Left colon (tissue), 2 donors: ENCODE results near the gene CIAO3. TPM values are rescaled to one million over a fixed set of nuclear protein-coding genes. Genes with fewer than 3 reads are reported as not detected.
"Not testable (repeated sequence)": the region's sequence is repeated elsewhere in the genome, so short reads cannot be mapped to it uniquely, and the experiment has no call there.

ENCODE experiments used
- ATAC-seq: fragments of 200-7000 bp; cut with Tn5 transposase; one replicate; pipeline ENCODE4 v1.9.1; 2020; ENCODE audit warnings: mild to moderate bottlenecking, moderate library complexity
- DNase-seq, 2 donors: peaks; one replicate each; pipeline ENCODE4 v3.0.0-alpha.2; 2020
- intact Hi-C, 2 donors: fragments of 100-400 bp; cut with DNase I in 1 of 2; cut with micrococcal nuclease in 1 of 2; formaldehyde crosslinking; loops; one replicate each; pipeline versions ENCODE4 v1.11.2 to v1.14.0; 2022; cut with DNase I, micrococcal nuclease
- total RNA-seq, 2 donors: library from RNA; stranded (reverse); fragmentation: NEBNext Ultra II Directional; extraction: Animal tissue kit (Norgen Biotek cat#: 25700); gene quantifications; one replicate each; pipeline ENCODE4 v1.2.1, GENCODE V29; 2021
- donor health status: DM: no; HTN: no; CAD: no.
- donor health status: DM: yes; HTN: yes; CAD: no.

Gene CIAO3
- total RNA-seq, 2 donors from 2014 or later = 36.0 to 50.2 TPM

DNA sequence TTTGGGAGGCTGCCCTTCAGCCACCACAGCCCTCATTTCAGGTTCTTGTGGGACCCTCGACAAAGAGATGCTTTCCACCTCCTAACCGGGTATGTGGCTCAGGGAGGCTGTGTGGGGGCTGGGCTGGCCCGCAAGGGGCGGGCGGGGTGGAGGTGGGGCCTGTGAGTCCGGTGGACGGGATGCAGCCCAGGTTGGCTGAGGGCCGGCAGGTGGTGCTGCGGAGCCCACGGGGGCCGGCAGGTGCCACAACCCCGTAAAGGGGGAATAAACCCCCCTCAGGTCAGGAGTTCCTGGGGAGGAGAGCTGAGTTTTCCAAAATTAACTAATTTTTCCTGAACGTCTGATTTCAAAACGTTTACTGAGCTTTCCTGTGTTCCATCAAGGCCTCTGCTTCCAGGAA is 4.9 kb upstream of the CIAO3 start:
- intact Hi-C loops = no loop called here
- DNase-seq = peak in 1 of 2 donors; percentile 52
- ATAC-seq = peak; percentile 36

DNA sequence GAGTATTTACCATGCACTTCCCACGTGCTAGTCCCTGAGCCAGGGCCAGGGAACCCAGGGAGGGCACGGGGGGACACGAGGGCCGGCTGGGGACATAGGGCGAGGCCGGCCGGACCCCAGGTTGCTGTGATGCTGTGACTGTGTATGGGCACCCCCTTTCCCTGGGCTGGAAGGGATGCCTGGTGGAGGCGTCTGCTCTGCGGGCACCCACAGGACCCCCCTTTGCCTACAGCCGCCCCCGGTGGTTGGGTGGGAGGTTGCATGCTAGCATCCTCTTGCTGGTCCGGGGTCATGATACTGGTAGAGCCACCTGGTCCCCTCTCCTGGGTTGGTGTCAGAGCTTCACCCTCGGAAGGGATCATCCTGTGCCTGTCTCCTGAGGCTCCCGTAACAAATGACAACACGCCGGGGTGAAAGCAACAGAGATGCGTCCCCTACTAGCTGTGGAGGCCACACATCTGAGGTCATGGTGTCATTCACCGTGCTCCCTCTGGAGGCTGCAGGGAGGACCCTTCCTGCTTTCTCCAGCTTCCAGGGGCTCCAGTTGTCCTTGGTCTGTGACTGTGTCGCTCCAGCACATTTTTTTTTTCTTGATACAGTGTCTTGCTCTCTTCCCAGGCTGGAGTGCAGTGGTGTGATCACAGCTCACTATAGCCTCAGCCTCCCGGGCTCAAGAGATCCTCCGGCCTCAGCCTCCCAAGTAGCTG is 3.1 kb upstream of the CIAO3 start:
- DNase-seq (no peak), ATAC-seq (no peak)
- intact Hi-C loops = no loop called here

DNA sequence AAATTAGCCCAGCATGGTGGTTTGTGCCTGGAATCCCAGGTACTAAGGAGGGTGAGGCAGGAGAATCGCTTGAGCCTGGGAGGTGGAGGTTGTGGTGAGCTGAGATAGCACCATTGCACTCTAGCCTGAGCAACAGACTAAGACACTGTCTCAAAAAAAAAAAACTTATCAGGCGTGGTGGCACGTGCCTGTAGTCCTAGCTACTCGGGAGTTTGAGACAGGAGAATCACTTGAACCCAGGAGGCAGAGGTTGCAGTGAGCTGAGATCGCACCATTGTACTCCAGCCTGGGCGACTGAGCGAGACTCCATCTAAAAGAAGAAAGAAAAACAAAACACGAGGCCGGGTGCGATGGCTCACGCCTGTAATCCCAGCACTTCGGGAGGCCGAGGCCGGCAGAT is 2.1 kb upstream of the CIAO3 start:
- ATAC-seq, intact Hi-C loops: not testable (repeated sequence)

DNA sequence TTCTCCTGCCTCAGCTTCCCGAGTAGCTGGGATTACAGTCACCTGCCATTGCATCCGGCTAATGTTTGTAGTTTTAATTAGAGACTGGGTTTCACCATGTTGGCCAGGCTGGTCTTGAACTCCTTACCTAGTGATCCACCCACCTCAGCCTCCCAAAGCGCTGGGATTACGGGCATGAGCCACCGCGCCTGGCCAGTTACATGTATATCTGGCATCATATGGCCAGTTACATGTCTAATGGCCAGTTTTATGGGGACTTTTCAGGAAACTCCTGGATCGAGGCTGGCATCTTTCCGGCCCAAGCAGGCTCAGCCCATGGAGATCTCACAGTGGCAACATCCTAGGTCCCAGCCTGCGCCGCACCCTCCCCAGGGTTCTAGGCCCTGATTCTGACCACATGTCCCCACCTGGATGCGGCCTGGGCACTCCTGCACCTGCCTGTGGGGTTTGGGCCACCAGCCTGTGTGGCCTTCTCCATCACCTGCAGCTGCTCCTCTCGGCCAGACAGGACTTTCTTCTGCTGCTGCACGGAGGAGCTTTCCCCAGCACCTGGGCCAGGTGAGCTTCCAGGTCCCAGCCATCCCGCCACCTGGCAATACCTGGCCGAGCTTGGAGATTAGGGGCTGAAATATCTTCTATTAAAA is 1.3 kb upstream of the CIAO3 start:
- intact Hi-C loops = no loop called here
- DNase-seq = no peak
- no peak for ATAC-seq

More for the DNA sequence above, 2.1 kb upstream of the CIAO3 start:
- not testable (repeated sequence) for DNase-seq

DNA sequence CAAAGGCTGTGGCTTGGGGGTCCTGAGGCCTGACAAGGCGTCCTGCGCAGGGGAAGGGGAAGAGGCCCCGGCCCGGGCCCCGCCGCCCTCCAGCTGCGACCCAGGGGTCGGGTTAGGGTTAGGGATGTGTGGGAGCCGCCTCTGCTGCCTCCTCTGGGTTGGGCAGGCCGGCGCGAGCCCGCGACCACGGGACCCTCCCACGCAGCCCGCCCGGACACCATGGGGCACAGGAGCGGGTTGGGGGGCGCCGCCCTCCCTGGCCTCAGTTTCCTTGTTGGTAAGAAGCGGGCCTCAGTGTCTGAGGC is 386 bp downstream of the CIAO3 start:
- ATAC-seq = peak; percentile 34
- intact Hi-C loops = no loop called here
- DNase-seq = no peak

DNA sequence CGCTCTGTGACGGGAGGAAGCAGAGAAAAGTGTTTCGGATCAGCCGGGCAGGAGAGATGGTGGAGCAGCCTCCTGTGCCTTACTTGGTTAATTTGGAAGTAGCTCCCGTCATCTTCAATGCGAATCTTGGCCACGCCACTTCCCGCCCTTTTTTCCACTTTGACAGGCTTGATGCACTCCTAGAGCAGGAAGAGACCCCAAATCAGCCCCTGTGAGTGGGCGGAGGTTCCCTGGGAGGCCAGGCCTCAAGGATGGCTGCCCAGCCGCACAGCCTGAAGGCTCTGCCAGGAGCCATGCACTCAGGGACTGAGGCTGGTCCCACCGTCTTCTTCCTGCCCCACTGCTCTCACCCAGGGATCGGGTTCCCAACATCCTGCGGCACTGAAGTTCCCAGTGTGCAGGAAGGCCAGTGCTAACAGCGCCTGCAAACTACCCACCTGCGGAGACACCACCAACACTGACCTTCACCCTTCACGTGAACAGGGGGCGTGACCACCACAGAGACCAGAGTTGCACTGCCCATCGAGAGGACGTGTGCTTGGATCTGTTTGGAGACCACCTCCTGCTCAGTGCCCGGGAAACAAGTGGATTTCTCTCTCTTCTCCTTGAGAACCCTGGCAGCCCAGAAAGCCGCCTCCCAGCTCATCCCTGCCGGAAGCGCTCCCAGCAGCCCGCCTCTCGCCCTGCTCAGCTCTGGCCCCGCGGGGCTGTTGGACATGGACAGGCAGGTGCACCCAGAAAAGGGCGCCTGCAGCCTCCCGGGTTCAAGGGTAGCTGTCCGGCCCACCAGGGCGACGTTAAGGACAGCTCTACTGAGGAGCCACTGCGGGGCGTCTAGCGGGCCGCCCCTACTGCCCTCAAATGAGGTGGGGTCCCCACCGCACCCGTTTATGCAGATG is 988 bp downstream of the CIAO3 start:
- intact Hi-C loops = no loop called here
- ATAC-seq = peak; percentile 36
- no peak for DNase-seq

DNA sequence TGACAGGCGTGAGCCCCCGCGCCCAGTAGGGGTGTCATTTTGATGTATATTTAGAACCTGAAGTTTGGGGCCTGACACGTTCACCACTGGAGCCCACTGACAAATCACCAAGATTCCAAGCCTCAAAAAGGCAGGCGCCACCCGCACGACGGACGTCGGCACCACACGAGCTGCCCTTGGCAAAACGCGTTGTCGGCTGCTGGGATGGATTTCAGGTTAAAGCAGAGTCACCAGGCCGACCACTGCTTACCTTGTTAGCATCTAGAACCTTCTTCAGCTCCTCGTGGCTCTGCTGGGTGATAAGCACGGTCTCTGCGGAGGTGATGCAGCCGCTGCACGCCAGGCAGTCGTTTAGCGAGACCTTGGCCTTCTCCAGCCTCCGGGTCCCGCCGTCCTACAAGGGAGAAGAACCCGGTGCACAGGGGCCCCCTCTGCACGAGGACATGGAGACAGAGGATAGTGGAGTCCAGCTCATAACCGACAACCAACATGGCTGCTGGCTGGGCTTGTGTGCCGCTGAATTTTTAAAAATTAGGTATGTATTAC is 3.8 kb downstream of the CIAO3 start:
- intact Hi-C loops = no loop called here
- DNase-seq (peak in 1 of 2 donors; percentile 20), ATAC-seq (no peak)

DNA sequence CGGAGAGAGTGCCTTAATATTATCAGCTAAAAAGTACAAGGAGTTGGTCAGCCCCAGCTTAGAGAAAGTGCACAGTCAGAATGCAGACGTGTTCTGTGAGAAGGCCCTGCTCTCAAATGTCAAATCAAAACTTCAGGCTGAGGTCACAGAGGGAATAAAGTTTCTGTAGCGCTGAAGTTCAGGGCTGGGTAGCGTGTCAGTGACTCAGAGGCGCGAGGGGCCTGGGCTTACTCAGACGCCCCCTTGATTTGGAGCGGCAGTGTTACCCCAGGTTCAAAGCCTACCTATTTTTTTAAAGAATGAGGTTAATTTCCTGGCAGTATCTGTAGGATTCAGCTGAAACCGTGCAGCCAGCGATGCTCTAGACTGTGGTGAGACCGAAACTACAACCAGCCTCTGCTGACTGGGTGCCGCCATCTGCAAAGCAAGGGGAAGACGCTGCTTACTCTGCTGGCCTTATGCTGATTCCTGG is 4.8 kb downstream of the CIAO3 start:
- DNase-seq (peak in 1 of 2 donors; percentile 25), ATAC-seq (no peak)
- intact Hi-C loops = no loop called here

DNA sequence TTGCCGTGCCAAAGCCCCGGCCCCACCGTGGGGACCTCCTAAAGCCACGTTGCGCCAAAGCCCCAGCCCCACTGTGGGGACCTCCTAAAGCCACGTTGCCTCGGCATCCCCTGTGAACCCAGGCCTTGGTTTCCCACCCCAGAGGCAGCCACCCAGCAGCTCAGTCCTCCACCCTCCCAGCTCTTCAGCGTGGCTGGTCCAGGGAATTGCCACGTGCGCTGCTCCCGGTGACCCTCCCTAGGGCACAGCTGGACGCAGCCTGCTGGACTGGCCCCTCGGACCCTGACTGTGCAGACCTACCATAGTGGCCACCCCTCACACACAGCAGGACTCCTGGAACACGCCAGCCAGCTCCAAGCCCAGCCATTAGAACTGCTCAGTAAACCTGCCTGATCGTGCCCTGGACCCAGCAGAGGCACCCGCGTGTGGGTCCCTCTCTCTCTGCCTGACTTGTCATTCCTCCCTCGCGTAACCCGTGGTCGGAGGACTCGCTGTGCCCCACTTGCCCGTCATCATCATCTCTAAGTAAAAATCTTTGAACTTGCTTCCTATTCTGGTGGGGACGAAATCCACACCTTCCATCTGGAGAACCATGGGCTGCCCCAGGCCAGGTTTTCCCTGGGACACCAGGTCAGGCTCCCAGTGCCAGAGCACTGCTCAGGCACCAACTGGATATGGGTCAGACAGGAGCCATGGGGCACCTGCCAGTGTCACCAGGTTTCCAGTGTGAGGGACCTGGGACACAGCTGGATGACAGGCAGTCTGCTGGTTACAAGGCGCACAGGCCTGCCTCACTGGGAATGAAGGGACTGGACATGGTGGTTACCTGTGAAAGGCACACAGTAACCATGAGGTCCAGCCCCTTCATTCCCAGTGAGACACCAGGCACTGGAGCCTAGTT is 5.6 kb downstream of the CIAO3 start:
- intact Hi-C loops = no loop called here
- no peak for ATAC-seq
- no peak for DNase-seq

DNA sequence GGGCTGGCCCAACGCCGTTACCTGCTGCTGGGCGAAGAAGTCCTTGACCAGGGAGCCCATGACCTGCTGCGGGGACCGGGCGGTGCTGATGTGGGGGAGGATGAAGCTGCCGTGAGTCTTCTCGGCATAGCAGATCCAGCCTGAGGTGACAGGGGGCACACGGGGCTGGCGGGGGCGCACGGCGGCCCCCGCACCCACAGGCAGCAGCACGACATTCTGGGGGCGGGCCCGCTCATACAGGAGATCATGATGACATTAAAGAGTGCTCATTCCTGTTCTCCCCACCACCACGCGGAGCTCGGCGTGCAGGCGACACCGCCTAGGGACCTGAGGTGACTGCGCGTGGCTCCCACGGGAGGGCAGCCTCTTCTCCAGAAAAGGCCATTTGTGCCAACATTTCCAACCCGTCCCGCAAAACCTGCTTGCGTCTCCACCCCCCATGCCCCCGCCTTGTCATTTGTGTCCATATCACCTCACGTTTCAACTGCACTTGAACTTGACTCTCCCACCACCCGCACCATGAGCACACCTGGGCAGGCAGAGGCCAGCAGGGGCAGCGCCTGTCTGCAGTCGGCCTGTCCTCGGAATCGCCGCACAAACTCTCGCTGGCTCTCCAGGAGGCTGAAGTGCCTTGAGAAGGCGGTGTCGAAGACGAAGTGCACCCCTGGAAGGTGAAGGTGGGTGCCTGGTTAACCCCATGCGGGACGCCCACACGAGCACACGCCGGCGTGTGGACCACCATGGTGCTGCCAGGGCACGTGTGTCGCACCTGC is 6.4 kb downstream of the CIAO3 start:
- DNase-seq (no peak), ATAC-seq (no peak)
- intact Hi-C loops = no loop called here

DNA sequence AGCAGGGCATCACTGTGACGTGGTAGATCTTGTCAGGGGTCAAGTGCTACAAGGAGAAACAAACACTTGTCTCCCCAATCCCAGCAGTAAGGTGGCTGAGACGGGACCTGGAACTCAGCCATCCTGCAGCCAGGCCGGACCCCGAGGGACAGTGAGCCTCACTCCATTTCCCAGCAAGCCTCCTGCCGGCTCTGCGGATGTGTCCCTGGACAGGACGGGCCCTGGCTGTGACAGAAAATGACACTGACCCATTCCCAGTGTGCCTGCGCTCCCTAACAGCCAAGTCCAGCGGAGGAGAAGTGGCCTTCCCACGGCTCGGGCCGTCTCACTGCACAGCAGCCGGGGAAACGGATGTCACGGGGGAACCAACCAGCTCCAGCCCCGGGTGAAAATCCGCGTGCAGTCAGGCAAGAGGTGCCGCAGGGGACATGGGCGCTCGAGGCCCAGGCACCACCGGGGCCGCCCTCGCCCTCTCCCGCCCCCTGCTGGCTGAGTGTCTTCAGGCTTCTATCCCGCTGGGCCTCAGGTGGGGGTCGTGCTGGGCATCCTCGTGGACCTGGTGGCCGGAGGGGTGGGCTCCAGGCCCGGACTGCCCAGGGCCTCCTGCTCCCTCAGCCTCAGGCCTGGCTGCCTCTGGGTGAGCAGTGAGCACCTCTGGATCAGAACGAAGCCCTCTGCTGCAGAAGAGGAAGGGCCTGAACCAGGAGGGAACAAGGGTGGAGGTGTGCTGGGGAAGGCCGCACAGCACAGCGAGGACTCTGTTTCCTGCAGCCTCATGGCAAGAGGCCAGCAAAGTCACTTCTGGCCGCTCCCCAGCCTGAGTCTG is 7.2 kb downstream of the CIAO3 start:
- intact Hi-C loops = no loop called here
- ATAC-seq = no peak
- peak; percentile 24 to 38 for DNase-seq

DNA sequence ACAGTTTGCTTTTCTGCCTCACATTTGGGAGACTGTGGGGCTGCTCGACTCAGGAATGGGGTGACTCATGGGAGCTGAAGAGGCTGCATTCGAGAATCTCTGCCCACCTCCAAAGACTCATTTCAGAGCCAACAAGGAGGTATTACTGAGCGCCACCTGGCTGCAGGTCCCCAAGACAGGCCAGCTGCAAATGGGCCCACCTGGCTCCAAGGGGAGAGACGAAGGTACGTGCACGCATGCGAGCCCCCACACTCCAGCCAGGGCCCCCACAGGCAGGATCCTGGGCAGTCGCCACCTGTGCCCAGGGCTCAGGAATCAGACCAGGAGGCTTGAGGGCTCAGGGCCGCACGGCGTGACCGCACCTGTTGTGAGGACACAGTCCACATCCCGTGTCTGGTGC is 7.9 kb downstream of the CIAO3 start:
- intact Hi-C loops = no loop called here
- peak in 1 of 2 donors; percentile 22 for DNase-seq
- no peak for ATAC-seq

DNA sequence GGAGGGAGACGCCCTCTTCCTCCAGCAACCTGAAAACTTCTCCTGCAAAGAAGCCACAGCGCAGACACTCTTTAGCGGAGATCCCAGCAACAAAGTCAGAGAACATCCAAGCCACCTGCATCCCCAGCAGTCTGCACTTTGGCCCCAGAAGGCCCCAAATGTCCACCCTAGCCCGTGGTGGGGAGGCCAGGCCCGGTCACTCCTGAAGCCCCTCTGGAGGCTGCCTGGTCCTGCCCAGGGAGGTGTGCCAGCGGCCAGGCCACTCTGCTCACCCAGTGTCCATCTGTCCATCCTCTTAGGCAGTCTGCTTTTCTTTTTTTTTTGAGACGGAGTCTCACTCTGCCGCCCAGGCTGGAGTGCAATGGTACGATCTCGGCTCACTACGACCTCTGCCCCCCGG is 8.5 kb downstream of the CIAO3 start:
- DNase-seq (no peak), ATAC-seq (no peak)
- intact Hi-C loops = no loop called here

DNA sequence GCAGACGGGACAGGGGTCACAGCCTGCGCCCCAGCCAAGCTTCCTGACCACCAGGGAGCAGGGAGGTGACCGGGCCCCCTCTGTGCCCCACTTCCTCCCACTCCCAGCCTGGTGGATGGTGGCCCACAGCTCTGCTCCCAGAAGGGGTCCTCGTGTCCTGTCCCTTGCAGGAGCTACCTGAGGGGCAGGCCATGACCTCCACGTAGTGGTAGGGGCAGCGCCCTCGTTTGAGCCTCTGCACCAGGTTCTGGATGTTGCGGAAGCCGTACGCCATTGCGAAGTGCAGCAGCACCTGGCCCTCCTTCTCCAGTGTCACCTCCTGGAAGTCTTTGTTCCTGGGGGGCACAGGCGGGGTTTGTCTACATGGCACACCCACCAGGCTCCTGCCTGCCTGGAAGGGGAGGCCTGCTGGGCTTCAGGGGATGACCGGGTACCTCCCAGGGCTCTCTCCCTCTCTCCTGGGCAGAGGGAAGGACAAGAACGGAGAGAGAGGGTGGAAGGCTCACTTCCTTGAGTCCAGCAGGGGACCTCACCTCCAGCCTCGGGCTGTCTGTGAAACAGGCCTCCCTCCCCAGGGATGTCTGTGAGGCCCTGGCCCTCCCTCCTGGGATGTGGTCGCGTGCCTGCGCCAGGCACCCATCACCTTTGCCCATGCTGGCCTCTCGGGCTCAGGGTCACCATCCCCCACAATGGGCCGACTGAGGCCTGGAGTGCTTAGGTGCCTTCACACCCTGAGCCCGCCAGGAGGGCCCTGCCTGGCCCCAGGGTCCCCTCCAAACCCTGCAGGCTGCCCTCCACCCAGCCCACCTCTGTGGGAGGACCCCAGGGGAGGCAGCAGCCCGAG is 9.9 kb downstream of the CIAO3 start:
- ATAC-seq (no peak), DNase-seq (no peak)
- intact Hi-C loops = no loop called here

DNA sequence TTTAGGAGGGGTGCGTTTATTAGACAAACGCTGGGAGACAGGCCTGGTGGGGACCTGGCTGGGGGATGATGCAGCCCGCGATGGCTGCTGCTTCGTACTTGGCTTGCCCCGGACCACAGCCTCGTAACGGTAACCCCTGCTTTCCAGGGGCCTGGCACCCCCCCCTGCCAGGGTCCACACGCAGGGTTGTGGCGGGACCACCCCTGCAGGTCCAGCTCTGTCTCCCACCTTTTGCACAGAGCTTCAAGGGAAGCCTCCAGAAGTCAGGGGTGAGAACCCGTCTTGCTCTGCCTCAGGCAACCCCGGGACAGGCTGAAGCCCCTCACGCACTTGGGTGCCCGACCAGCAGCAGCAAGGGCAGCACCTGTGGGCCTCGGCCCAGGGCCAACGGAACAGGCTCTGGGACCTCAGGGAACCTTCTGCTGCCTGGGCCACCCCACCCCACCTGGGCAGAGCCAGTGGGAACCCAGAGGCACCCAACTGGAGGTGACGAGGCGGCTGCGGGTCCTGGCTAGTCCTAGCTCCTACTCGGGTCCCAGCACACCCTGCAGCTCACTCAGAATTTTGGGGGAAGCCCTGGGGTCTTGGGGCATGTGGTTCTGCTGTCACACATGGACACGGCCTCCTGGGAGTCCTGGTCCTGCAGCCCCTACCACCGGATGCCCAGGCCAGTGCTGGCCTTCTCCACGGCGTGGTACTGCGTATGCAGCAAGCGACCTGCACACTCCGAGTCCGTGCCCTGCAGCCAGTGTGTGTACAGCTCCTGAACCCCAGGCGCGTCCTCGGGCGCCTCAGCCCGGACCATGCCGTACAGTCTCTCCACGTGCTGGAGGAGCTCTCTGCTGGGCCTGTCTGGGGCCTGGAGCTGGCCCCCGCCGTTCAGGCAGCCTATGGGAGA is 10.8 kb downstream of the CIAO3 start:
- intact Hi-C loops = no loop called here

More for the DNA sequence above, 10.8 kb downstream of the CIAO3 start:
- ATAC-seq = no peak
- DNase-seq = peak in 1 of 2 donors; percentile 24
